ENCODE measurements around the gene MAP3K14. TPM values are rescaled to one million over a fixed set of nuclear protein-coding genes. Genes with fewer than 3 reads are reported as not detected.

Gene MAP3K14
- total RNA-seq, 1 experiment from 2014 or later = 10.0 TPM

DNA sequence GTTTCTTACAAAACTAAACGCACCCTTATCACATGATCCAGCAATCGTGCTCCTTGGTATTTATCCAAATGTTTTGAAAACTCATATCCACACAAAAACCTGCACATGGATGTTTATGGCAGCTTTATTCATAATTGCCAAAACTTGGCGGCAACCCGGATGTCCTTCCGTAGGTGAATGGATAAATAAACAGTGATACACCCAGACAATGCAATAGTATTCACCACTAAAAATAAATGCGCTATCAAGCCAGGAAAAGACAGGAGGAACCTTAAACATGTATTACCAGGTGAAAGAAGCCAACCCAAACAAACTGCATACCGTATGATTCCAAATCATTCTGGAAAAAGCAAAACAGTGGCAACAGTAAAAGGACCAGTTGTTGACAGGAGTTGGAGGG, 64.9 kb downstream of the MAP3K14 start:
- H3K9me3 Mint-ChIP-seq (ENCODE audit: unreplicated experiment) = no peaks in the 10 kb centered on the region
- Histone ChIP-seq H3K27me3 (replicated peaks; ENCODE audit: control insufficient read depth, insufficient read depth, low read length) (no peaks in the 10 kb centered on the region), H3K4me1 (peaks cover 6% of the 10 kb centered on the region; the same call in 1 of the 2 replicates), H3K4me3 (ENCODE audit: low read depth, low read length) (no peak overlapping the region), H3K9me3 (no peaks in the 10 kb centered on the region), H3K36me3 (ENCODE audit: control insufficient read depth, insufficient read depth, low read length) (peaks cover 2% of the 10 kb centered on the region; the same call in 1 of the 2 replicates)
- CTCF ChIA-PET = no interaction called here
- H3K36me3 Mint-ChIP-seq (ENCODE audit: insufficient read depth, unreplicated experiment) = peaks cover 12% of the 10 kb centered on the region
- peaks cover 2% of the 10 kb centered on the region for H3K4me1 Mint-ChIP-seq (ENCODE audit: low read depth, unreplicated experiment)
- no peak overlapping the region for H3K4me3 Mint-ChIP-seq (ENCODE audit: unreplicated experiment)
- no peak overlapping the region for H3K27ac Mint-ChIP-seq (ENCODE audit: unreplicated experiment)
- POLR2A ChIA-PET = no interaction called here
- intact Hi-C loops (cut with micrococcal nuclease; ENCODE audit: unreplicated experiment) = no loop called here
- TF ChIP-seq, protein P1, sequence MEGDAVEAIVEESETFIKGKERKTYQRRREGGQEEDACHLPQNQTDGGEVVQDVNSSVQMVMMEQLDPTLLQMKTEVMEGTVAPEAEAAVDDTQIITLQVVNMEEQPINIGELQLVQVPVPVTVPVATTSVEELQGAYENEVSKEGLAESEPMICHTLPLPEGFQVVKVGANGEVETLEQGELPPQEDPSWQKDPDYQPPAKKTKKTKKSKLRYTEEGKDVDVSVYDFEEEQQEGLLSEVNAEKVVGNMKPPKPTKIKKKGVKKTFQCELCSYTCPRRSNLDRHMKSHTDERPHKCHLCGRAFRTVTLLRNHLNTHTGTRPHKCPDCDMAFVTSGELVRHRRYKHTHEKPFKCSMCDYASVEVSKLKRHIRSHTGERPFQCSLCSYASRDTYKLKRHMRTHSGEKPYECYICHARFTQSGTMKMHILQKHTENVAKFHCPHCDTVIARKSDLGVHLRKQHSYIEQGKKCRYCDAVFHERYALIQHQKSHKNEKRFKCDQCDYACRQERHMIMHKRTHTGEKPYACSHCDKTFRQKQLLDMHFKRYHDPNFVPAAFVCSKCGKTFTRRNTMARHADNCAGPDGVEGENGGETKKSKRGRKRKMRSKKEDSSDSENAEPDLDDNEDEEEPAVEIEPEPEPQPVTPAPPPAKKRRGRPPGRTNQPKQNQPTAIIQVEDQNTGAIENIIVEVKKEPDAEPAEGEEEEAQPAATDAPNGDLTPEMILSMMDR (IDR thresholded peaks at IDR 0.05; ENCODE audit: insufficient read depth in 1 of 2, low read depth in 1 of 2, low read length in 1 of 2, severe bottlenecking in 1 of 2, unreplicated experiment in 1 of 2) = no peak
- DNase-seq = no peak
- no TSS peak for BruUV-seq (replicated peaks)
- no peaks in the 10 kb centered on the region for H3K27me3 Mint-ChIP-seq (ENCODE audit: insufficient read depth, unreplicated experiment)

DNA sequence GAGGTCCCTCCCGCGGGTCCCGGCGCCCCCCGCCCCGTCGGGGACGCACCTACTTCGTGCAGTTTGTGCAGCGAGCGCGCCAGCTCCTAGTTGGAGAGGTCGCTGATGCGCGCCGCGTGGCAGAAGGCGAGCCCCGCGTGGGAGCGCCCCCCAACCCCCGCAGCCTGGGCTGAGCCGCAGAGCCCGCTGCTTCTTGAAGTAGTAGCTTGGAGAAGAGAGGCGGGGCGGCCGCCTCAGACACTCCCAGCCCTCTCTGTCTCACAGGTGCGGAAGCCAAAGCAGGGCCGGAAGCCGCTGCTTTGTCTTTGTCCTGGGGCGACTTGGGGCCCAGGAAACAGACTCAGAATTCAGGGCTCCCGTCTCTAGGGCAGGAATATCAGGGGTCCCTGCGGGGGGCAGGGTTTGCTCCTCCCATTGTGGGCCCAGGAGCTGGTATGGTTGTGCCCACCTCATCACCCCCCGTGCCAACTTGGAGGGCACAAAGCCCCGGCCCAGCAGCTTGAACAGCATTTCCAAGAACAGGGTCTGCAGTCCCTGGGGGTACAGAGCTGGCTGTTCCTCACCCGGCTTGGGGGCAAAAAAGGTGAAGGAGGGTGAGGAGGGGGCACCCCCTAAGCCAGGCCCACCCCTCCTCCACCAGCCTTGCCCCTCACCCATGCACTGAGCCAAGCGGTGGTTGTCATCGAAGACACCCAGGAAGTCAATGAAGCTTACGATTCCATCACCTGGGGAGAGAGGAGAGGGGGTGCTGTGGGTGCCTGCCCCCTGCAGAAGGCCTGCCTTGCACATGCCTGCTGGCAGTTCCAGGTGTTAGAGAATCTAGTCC, 68.5 kb downstream of the MAP3K14 start:
- Mint-ChIP-seq H3K27ac (ENCODE audit: unreplicated experiment) (peak overlapping the region; percentile 92), H3K9me3 (ENCODE audit: unreplicated experiment) (no peaks in the 10 kb centered on the region), H3K4me1 (ENCODE audit: low read depth, unreplicated experiment) (peaks cover 10% of the 10 kb centered on the region), H3K36me3 (ENCODE audit: insufficient read depth, unreplicated experiment) (peaks cover 8% of the 10 kb centered on the region), H3K27me3 (ENCODE audit: insufficient read depth, unreplicated experiment) (no peaks in the 10 kb centered on the region), H3K4me3 (ENCODE audit: unreplicated experiment) (peak overlapping the region; percentile 81)
- CTCF ChIA-PET = interaction anchor here (0.5 to 2.0 kb wide), 9 partner anchors 12 to 180 kb away, joined by 3 to 13 read pairs (median 5); partner anchors contain the start of genes ACBD4 and MAP3K14
- BruUV-seq (replicated peaks) = TSS peak; percentile 34
- Histone ChIP-seq H3K4me1 (peaks cover 11% of the 10 kb centered on the region), H3K27me3 (replicated peaks; ENCODE audit: control insufficient read depth, insufficient read depth, low read length) (no peaks in the 10 kb centered on the region), H3K36me3 (ENCODE audit: control insufficient read depth, insufficient read depth, low read length) (peaks cover 2% of the 10 kb centered on the region; the same call in 1 of the 2 replicates), H3K9me3 (no peaks in the 10 kb centered on the region), H3K4me3 (ENCODE audit: low read depth, low read length) (peak overlapping the region; percentile 63)
- intact Hi-C loops (cut with micrococcal nuclease; ENCODE audit: unreplicated experiment) = no loop called here
- peak; percentile 67 to 73 for DNase-seq
- POLR2A ChIA-PET = interaction anchor here (0.6 to 1.9 kb wide), 5 partner anchors 29 to 123 kb away, joined by 3 to 10 read pairs (median 6); partner anchors contain the start of genes HEXIM1 and MAP3K14
- TF ChIP-seq, protein P1 (IDR thresholded peaks at IDR 0.05; ENCODE audit: insufficient read depth in 1 of 2, low read depth in 1 of 2, low read length in 1 of 2, severe bottlenecking in 1 of 2, unreplicated experiment in 1 of 2) = no peak

DNA sequence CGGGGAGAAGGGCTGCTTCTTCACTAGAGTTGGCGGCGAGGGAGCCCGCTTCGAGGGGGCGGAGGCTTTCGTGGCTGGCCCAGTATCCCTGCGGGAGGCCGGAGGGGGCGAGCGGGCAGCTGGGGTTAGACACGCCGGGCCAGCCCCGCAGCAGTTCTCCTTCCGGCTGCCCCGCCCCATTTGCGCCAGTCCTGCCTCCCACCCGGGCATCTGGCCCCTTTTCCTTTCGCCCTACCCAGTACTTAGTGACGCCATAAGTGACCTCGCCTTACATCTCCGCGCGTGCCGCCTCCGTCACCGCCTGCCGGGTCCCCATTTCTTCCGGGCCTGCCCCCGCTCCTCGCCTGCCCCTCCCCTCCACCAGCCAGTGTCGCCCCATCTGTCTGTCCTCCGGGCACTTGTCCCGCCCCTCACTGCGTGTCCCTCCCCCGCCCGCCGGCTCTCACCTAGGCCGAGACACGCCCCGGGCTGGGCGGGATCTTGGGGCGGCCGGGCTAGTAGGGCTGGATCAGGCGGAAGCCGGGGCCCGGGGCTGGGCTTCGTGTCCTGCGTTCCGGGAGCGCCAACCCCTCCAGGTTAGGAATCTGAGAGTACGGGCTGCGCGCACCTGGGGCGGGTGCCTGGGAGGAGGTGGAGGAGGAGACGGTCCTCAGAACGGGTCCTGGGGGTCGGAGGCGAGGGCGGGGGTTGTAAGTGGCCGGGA, 69.2 kb downstream of the MAP3K14 start:
- peaks cover 2% of the 10 kb centered on the region for H3K27me3 Mint-ChIP-seq (ENCODE audit: insufficient read depth, unreplicated experiment)
- TF ChIP-seq, protein P1 (IDR thresholded peaks at IDR 0.05; ENCODE audit: insufficient read depth in 1 of 2, low read depth in 1 of 2, low read length in 1 of 2, severe bottlenecking in 1 of 2, unreplicated experiment in 1 of 2) = no peak
- peak; percentile 99 for DNase-seq
- H3K36me3 ChIP-seq (ENCODE audit: control insufficient read depth, insufficient read depth, low read length) = peaks cover 2% of the 10 kb centered on the region; the same call in 1 of the 2 replicates
- no peaks in the 10 kb centered on the region for H3K27me3 ChIP-seq (replicated peaks; ENCODE audit: control insufficient read depth, insufficient read depth, low read length)
- BruUV-seq (replicated peaks) = no TSS peak
- no peaks in the 10 kb centered on the region for H3K9me3 ChIP-seq
- peaks cover 11% of the 10 kb centered on the region for H3K4me1 ChIP-seq
- ChIA-PET POLR2A (interaction anchor here (0.6 to 1.9 kb wide), 6 partner anchors 30 to 123 kb away, joined by 3 to 10 read pairs (median 6); partner anchors contain the start of genes HEXIM1 and MAP3K14), CTCF (interaction anchor here (0.6 to 2.0 kb wide), 15 partner anchors 9 to 581 kb away, joined by 3 to 13 read pairs (median 4); partner anchors contain the start of genes ACBD4 and MAP3K14)
- intact Hi-C loops (cut with micrococcal nuclease; ENCODE audit: unreplicated experiment) = loop anchor here (1.0 to 2.0 kb wide), 3 partner anchors 70 to 177 kb away; partner anchors contain the start of gene MAP3K14
- H3K4me3 ChIP-seq (ENCODE audit: low read depth, low read length) = peak overlapping the region; percentile 63
- H3K27ac Mint-ChIP-seq (ENCODE audit: unreplicated experiment) = peak overlapping the region; percentile 92
- no peaks in the 10 kb centered on the region for H3K9me3 Mint-ChIP-seq (ENCODE audit: unreplicated experiment)
- peaks cover 13% of the 10 kb centered on the region for H3K36me3 Mint-ChIP-seq (ENCODE audit: insufficient read depth, unreplicated experiment)
- peaks cover 10% of the 10 kb centered on the region for H3K4me1 Mint-ChIP-seq (ENCODE audit: low read depth, unreplicated experiment)
- H3K4me3 Mint-ChIP-seq (ENCODE audit: unreplicated experiment) = peak overlapping the region; percentile 81

All from Caco-2 (cell line).